Stimulated activated CD4-positive, alpha-beta T cell treated with anti-CD3 and anti-CD28 coated beads, Interleukin-4, amount 100 ng/mL, for 1 hour (primary cell): ENCODE measurements around the gene UBQLN4.
"Not testable (repeated sequence)": the region's sequence is repeated elsewhere in the genome, so short reads cannot be mapped to it uniquely, and the experiment has no call there.

Source experiments
- DNase-seq: peaks from one replicate; pipeline ENCODE4 v3.0.0-alpha.2; 2020

Gene UBQLN4

GRCh38 chr1:156080863-156081179 lies 27.2 kb upstream of the UBQLN4 start:
- DNase-seq, result no peak

GRCh38 chr1:156080241-156080862 lies 26.8 kb upstream of the UBQLN4 start:
- DNase-seq, result no peak

GRCh38 chr1:156079762-156080161 lies 26.2 kb upstream of the UBQLN4 start:
- no peak for DNase-seq

- DNase-seq, result no peak
These were observed 25.1 kb upstream of the UBQLN4 start for GRCh38 chr1:156078728-156079127.

- DNase-seq, result no peak
These were observed 23.8 kb upstream of the UBQLN4 start for GRCh38 chr1:156077430-156077760.

GRCh38 chr1:156076609-156077429 lies 23.2 kb upstream of the UBQLN4 start:
- no peak for DNase-seq

GRCh38 chr1:156075775-156076204 lies 22.2 kb upstream of the UBQLN4 start:
- no peak for DNase-seq

GRCh38 chr1:156075162-156075561 lies 21.6 kb upstream of the UBQLN4 start:
- DNase-seq, result no peak

GRCh38 chr1:156074661-156075060 lies 21.1 kb upstream of the UBQLN4 start:
- DNase-seq, result no peak

GRCh38 chr1:156073740-156074139 lies 20.1 kb upstream of the UBQLN4 start:
- DNase-seq, result no peak

- no peak for DNase-seq
These were observed 19.6 kb upstream of the UBQLN4 start for GRCh38 chr1:156073110-156073687.

- no peak for DNase-seq
These were observed 18.7 kb upstream of the UBQLN4 start for GRCh38 chr1:156072251-156072650.

GRCh38 chr1:156071332-156071816 lies 17.8 kb upstream of the UBQLN4 start:
- not testable (repeated sequence) for DNase-seq

GRCh38 chr1:156070548-156070947 lies 16.9 kb upstream of the UBQLN4 start:
- DNase-seq, result no peak

- DNase-seq, result no peak
These were observed 16.2 kb upstream of the UBQLN4 start for GRCh38 chr1:156069490-156070455.

- no peak for DNase-seq
These were observed 13.7 kb upstream of the UBQLN4 start for GRCh38 chr1:156067262-156067661.

- no peak for DNase-seq
These were observed 12.3 kb upstream of the UBQLN4 start for GRCh38 chr1:156065871-156066270.

GRCh38 chr1:156065212-156065611 lies 11.6 kb upstream of the UBQLN4 start:
- DNase-seq, result no peak

- no peak for DNase-seq
These were observed 11.0 kb upstream of the UBQLN4 start for GRCh38 chr1:156064615-156065014.

- no peak for DNase-seq
These were observed 10.3 kb upstream of the UBQLN4 start for GRCh38 chr1:156063997-156064285.

- no peak for DNase-seq
These were observed 8.6 kb upstream of the UBQLN4 start for GRCh38 chr1:156062189-156062588.

GRCh38 chr1:156060937-156061636 lies 7.5 kb upstream of the UBQLN4 start, which contains the start of gene RAB25:
Gene RAB25, plus strand, starts transcription at chr1:156061160. Its CDS starts 241 bp downstream, at chr1:156061401.
- DNase-seq, result no peak
